ENCODE data around the gene NCAPD2.

- TF ChIP-seq CTCF (IDR thresholded peaks at IDR 0.05), result no peak
- no peak for TF ChIP-seq POLR2A (IDR thresholded peaks at IDR 0.05)
These were observed 63.0 kb downstream of the NCAPD2 start for GRCh38 chr12:6556857-6557256.
